GM18907 (cell line): ENCODE data around the gene S100P.
"Not testable (repeated sequence)": the region's sequence is repeated elsewhere in the genome, so short reads cannot be mapped to it uniquely, and the experiment has no call there.

ENCODE experiments used
- ATAC-seq: cut with Tn5 transposase; IDR thresholded peaks from one replicate; pipeline ENCODE4 v1.9.1; 2021; ENCODE audit warnings: mild to moderate bottlenecking, moderate library complexity; ENCODE audit not compliant: unreplicated experiment

Gene S100P

GRCh38 chr4:6693231-6694176 is at the start of gene S100P:
TSS of gene S100P (plus strand) at chr4:6693878. CDS start at chr4:6693933, 55 bp downstream.
- ATAC-seq, result no peak

GRCh38 chr4:6644792-6645530 is 48.7 kb upstream of the S100P start:
- no peak for ATAC-seq

- no peak for ATAC-seq
Observed at GRCh38 chr4:6647169-6647568, 46.5 kb upstream of the S100P start.

GRCh38 chr4:6647582-6648230 is 46.0 kb upstream of the S100P start:
- no peak for ATAC-seq

- ATAC-seq, result no peak
Observed at GRCh38 chr4:6649216-6649615, 44.5 kb upstream of the S100P start.

- not testable (repeated sequence) for ATAC-seq
Observed at GRCh38 chr4:6654211-6654610, 39.5 kb upstream of the S100P start.

- not testable (repeated sequence) for ATAC-seq
Observed at GRCh38 chr4:6655291-6655690, 38.4 kb upstream of the S100P start.

- ATAC-seq, result no peak
Observed at GRCh38 chr4:6655924-6656323, 37.8 kb upstream of the S100P start.

- no peak for ATAC-seq
Observed at GRCh38 chr4:6657242-6658208, 36.2 kb upstream of the S100P start.

GRCh38 chr4:6658209-6658595 is 35.5 kb upstream of the S100P start:
- ATAC-seq, result no peak

GRCh38 chr4:6658597-6659075 is 35.0 kb upstream of the S100P start:
- ATAC-seq, result no peak

GRCh38 chr4:6659897-6660296 is 33.8 kb upstream of the S100P start:
- no peak for ATAC-seq

- ATAC-seq, result no peak
Observed at GRCh38 chr4:6660430-6660829, 33.2 kb upstream of the S100P start.

- no peak for ATAC-seq
Observed at GRCh38 chr4:6662591-6662990, 31.1 kb upstream of the S100P start.

- no peak for ATAC-seq
Observed at GRCh38 chr4:6663596-6664393, 29.9 kb upstream of the S100P start.

GRCh38 chr4:6665320-6665654 is 28.4 kb upstream of the S100P start:
- no peak for ATAC-seq

GRCh38 chr4:6668391-6668790 is 25.3 kb upstream of the S100P start:
- no peak for ATAC-seq

- ATAC-seq, result no peak
Observed at GRCh38 chr4:6671648-6672047, 22.0 kb upstream of the S100P start.

- no peak for ATAC-seq
Observed at GRCh38 chr4:6672131-6672530, 21.5 kb upstream of the S100P start.
